LNCaP clone FGC (cell line): ENCODE results near the gene CDADC1.

Experiments used
- DNase-seq: peaks from one replicate; pipeline ENCODE4 v3.0.0-alpha.2; 2011; ENCODE audit warnings: low read depth
- H3K4me3 ChIP-seq: 2 replicates; pipeline ENCODE4 v1.5.1; 2011; ENCODE audit warnings: mild to moderate bottlenecking, low read depth, low read length, control low read depth
- TF ChIP-seq, protein P1 (sequence below): IDR thresholded peaks from 2 replicates; pipeline ENCODE4 v1.5.1; 2012; ENCODE audit warnings: mild to moderate bottlenecking; ENCODE audit not compliant: control insufficient read depth, insufficient read depth; ENCODE audit errors: extremely low read depth

Gene CDADC1

GRCh38 chr13:49330546-49330864, 82.8 kb downstream of the CDADC1 start:
- TF ChIP-seq, protein P1, sequence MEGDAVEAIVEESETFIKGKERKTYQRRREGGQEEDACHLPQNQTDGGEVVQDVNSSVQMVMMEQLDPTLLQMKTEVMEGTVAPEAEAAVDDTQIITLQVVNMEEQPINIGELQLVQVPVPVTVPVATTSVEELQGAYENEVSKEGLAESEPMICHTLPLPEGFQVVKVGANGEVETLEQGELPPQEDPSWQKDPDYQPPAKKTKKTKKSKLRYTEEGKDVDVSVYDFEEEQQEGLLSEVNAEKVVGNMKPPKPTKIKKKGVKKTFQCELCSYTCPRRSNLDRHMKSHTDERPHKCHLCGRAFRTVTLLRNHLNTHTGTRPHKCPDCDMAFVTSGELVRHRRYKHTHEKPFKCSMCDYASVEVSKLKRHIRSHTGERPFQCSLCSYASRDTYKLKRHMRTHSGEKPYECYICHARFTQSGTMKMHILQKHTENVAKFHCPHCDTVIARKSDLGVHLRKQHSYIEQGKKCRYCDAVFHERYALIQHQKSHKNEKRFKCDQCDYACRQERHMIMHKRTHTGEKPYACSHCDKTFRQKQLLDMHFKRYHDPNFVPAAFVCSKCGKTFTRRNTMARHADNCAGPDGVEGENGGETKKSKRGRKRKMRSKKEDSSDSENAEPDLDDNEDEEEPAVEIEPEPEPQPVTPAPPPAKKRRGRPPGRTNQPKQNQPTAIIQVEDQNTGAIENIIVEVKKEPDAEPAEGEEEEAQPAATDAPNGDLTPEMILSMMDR: no peak
- DNase-seq: no peak
- no peak overlapping the region for H3K4me3 ChIP-seq

DNA sequence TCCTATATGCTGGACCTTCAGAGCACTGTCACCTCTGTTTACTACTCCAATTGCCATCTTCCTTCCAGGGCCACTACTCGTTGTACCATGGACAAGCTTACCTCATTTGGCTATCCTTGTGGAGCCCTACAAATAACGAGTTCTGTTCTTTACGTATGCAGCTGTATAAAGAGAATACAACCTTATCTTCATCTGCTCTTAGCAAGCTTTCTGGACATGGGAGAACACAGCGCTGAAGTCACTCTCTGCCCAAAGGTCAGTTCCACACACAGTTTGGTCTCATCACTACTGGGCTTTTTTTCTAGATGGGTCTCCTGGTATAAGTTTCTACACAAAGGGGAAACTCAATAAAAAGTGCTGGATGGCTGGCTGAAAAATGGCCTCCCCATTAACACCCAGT, 88.9 kb downstream of the CDADC1 start:
- TF ChIP-seq, protein P1: no peak
- H3K4me3 ChIP-seq: no peak overlapping the region
- DNase-seq: no peak

GRCh38 chr13:49340161-49340560, 92.4 kb downstream of the CDADC1 start:
- DNase-seq: no peak
- TF ChIP-seq, protein P1: no peak
- H3K4me3 ChIP-seq: no peak overlapping the region

DNA sequence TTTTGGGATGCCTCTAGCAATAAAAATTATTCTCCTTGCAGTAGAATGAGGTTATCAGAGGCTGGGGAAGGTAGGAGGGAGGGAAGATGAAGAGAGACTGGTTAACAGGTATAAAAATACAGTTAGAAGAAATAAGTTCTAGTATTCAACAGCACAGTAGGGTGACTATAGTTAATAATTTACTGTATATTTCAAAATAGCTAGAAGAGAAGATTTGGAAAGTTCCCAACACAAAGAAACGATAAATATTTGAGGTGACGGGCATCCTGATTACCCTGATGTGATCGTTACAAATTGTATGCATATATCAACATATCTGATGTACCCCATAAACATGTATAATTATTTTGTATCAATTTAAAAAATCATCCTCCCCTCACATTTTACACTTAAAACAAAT, 93.8 kb downstream of the CDADC1 start:
- DNase-seq: no peak
- TF ChIP-seq, protein P1: no peak

GRCh38 chr13:49341941-49342340, 94.2 kb downstream of the CDADC1 start:
- TF ChIP-seq, protein P1: no peak
- no peak overlapping the region for H3K4me3 ChIP-seq
- DNase-seq: no peak

More for the DNA sequence above, 93.8 kb downstream of the CDADC1 start:
- H3K4me3 ChIP-seq: no peak overlapping the region

DNA sequence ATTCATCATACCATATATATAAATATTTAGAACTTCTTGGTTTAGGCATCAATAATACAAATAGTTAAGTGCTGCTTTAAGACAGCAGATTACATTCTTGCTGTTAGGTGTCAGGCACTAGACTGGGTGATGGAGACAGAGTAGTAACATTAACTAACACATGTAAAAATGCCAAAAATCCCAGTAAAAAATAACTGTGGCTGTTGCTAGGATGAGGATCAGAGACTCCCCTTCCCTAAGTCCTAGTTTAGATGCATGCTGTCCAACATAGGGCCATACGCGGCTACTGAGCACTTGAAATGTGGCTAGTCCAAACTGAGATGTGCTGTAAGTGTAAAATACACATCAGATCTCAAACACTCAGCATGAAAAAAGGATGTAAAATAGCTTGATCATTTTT, 94.7 kb downstream of the CDADC1 start:
- TF ChIP-seq, protein P1: no peak

More for the DNA sequence above, 94.7 kb downstream of the CDADC1 start:
- DNase-seq: no peak
- no peak overlapping the region for H3K4me3 ChIP-seq
